Hepatocyte (in vitro differentiated cells): ENCODE results near the gene PCDHGB3. TPM values are rescaled to one million over a fixed set of nuclear protein-coding genes. Genes with fewer than 3 reads are reported as not detected.

ENCODE experiments used
- DNase-seq: peaks from one replicate; pipeline ENCODE4 v3.0.0-alpha.2; 2016; ENCODE audit warnings: low spot score
- H2AFZ ChIP-seq: fragments of 200-600 bp; sonication (generic); 2 replicates; pipeline ENCODE4 v1.6.0; 2016; ENCODE audit warnings: antibody characterized with exemption, mild to moderate bottlenecking
- H3K27ac ChIP-seq: fragments of 200-600 bp; sonication (generic); 2 replicates; pipeline ENCODE4 v1.5.1; 2016; ENCODE audit warnings: mild to moderate bottlenecking
- H3K27me3 ChIP-seq: fragments of 200-600 bp; sonication (generic); 2 replicates; pipeline ENCODE4 v1.6.1; 2016
- H3K36me3 ChIP-seq: fragments of 200-600 bp; sonication (generic); replicated peaks from 2 replicates; pipeline ENCODE4 v1.5.1; 2016; ENCODE audit warnings: low read depth; ENCODE audit not compliant: insufficient read depth
- H3K4me1 ChIP-seq: fragments of 200-600 bp; sonication (generic); 2 replicates; pipeline ENCODE4 v1.5.1; 2016; ENCODE audit warnings: mild to moderate bottlenecking, moderate library complexity; ENCODE audit not compliant: insufficient read depth
- H3K4me2 ChIP-seq: fragments of 200-600 bp; sonication (generic); 2 replicates; pipeline ENCODE4 v1.6.0; 2016
- H3K4me3 ChIP-seq: fragments of 200-600 bp; sonication (generic); 2 replicates; pipeline ENCODE4 v1.5.1; 2016; ENCODE audit warnings: mild to moderate bottlenecking
- H3K79me2 ChIP-seq: fragments of 200-600 bp; sonication (generic); 2 replicates; pipeline ENCODE4 v1.6.0; 2017; ENCODE audit warnings: mild to moderate bottlenecking
- H3K9me2 ChIP-seq: fragments of 200-600 bp; sonication (generic); replicated peaks from 2 replicates; pipeline ENCODE4 v1.6.0; 2017; ENCODE audit warnings: mild to moderate bottlenecking; ENCODE audit not compliant: insufficient read depth
- H3K9me3 ChIP-seq: fragments of 200-600 bp; sonication (generic); 2 replicates; pipeline ENCODE4 v1.5.1; 2016; ENCODE audit warnings: low read depth, mild to moderate bottlenecking
- H4K20me1 ChIP-seq: fragments of 200-600 bp; sonication (generic); 2 replicates; pipeline ENCODE4 v1.6.0; 2016; ENCODE audit warnings: mild to moderate bottlenecking; ENCODE audit not compliant: insufficient read depth, poor library complexity, severe bottlenecking
- EZH2 ChIP-seq: fragments of 200-600 bp; sonication (generic); IDR thresholded peaks from 2 replicates; pipeline ENCODE4 v1.6.1; 2016; ENCODE audit warnings: antibody characterized with exemption, mild to moderate bottlenecking, borderline replicate concordance
- WGBS: methylation state at CpG from one replicate; pipeline ENCODE4 v1.1.6; 2016; ENCODE audit warnings: low lambda C conversion rate; ENCODE audit errors: missing lambda C conversion rate; 5-methylcytosine and 5-hydroxymethylcytosine counted together
- polyA plus RNA-seq: library from polyadenylated mRNA; unstranded; fragments of >200 nt; fragmentation: Nextera tagmentation; extraction: Ambion mirVana; gene quantifications from 2 replicates; pipeline ENCODE4 v1.2.1, GENCODE V29; 2016
- total RNA-seq: library from RNA; depleted of rRNA; stranded (reverse); fragments of >200 nt; gene quantifications from 2 replicates; pipeline ENCODE4 v1.2.3, GENCODE V29; 2014
- TF ChIP-seq, protein P1 (sequence below): fragments of 200-600 bp; sonication (generic); IDR thresholded peaks from 2 replicates; pipeline ENCODE4 v1.5.1; 2016; ENCODE audit warnings: antibody characterized with exemption, mild to moderate bottlenecking; ENCODE audit not compliant: poor library complexity

PCDHGB3 gene
- total and polyA plus RNA-seq, 2 experiments from 2014 or later: not detected

- Histone ChIP-seq H3K9me3 (peaks cover 77% of the 10 kb centered on the region), H3K4me3 (peak overlapping the region; percentile 29), H3K4me1 (no peaks in the 10 kb centered on the region), H4K20me1 (no peaks in the 10 kb centered on the region), H2AFZ (no peak overlapping the region), H3K36me3 (peaks cover 14% of the 10 kb centered on the region), H3K4me2 (peak overlapping the region; percentile 60), H3K27ac (no peak overlapping the region), H3K27me3 (no peaks in the 10 kb centered on the region), H3K9me2 (no peaks in the 10 kb centered on the region), H3K79me2 (peaks cover 13% of the 10 kb centered on the region)
- TF ChIP-seq, protein P1, sequence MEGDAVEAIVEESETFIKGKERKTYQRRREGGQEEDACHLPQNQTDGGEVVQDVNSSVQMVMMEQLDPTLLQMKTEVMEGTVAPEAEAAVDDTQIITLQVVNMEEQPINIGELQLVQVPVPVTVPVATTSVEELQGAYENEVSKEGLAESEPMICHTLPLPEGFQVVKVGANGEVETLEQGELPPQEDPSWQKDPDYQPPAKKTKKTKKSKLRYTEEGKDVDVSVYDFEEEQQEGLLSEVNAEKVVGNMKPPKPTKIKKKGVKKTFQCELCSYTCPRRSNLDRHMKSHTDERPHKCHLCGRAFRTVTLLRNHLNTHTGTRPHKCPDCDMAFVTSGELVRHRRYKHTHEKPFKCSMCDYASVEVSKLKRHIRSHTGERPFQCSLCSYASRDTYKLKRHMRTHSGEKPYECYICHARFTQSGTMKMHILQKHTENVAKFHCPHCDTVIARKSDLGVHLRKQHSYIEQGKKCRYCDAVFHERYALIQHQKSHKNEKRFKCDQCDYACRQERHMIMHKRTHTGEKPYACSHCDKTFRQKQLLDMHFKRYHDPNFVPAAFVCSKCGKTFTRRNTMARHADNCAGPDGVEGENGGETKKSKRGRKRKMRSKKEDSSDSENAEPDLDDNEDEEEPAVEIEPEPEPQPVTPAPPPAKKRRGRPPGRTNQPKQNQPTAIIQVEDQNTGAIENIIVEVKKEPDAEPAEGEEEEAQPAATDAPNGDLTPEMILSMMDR: no peak
- TF ChIP-seq EZH2: no peak
- WGBS: 72% methylated on average over 13 of the region's 13 CpGs
- DNase-seq: no peak
Observed at GRCh38 chr5:141421489-141421855, 51.4 kb downstream of the PCDHGB3 start.

Other genes starting within 250 kb of the PCDHGB3 start
Only the 30 nearest of the 37 such genes appear.
- 1.2 and 2.3 TPM in 2 replicates for gene PCDHB9, start 183.1 kb upstream of the PCDHGB3 start, total RNA-seq
- 0.33 and 1.0 TPM in 2 replicates for gene PCDHB9, start 183.1 kb upstream of the PCDHGB3 start, polyA plus RNA-seq
- gene PCDHB10, start 177.9 kb upstream of the PCDHGB3 start, total RNA-seq: 2.4 and 3.1 TPM in 2 replicates
- 2.7 and 2.8 TPM in 2 replicates for gene PCDHB10, start 177.9 kb upstream of the PCDHGB3 start, polyA plus RNA-seq
- 0.92 and 2.1 TPM in 2 replicates for gene PCDHB11, start 170.6 kb upstream of the PCDHGB3 start, total RNA-seq
- gene PCDHB11, start 170.6 kb upstream of the PCDHGB3 start, polyA plus RNA-seq: 1.2 and 1.8 TPM in 2 replicates
- 1.1 and 1.4 TPM in 2 replicates for gene PCDHB12, start 161.5 kb upstream of the PCDHGB3 start, total RNA-seq
- 0.86 and 0.97 TPM in 2 replicates for gene PCDHB12, start 161.5 kb upstream of the PCDHGB3 start, polyA plus RNA-seq
- gene PCDHB13, start 156.3 kb upstream of the PCDHGB3 start, total RNA-seq: 1.9 and 2.0 TPM in 2 replicates
- gene PCDHB13, start 156.3 kb upstream of the PCDHGB3 start, polyA plus RNA-seq: 0.50 and 1.1 TPM in 2 replicates
- 3.9 and 4.3 TPM in 2 replicates for gene PCDHB14, start 146.9 kb upstream of the PCDHGB3 start, total RNA-seq
- 2.2 and 3.0 TPM in 2 replicates for gene PCDHB14, start 146.9 kb upstream of the PCDHGB3 start, polyA plus RNA-seq
- 1.8 and 3.3 TPM in 2 replicates for gene PCDHB15, start 124.8 kb upstream of the PCDHGB3 start, total RNA-seq
- 2.0 and 2.6 TPM in 2 replicates for gene PCDHB15, start 124.8 kb upstream of the PCDHGB3 start, polyA plus RNA-seq
- 0.50 and 1.7 TPM in 2 replicates for gene SLC25A2, start 66.2 kb upstream of the PCDHGB3 start, total RNA-seq
- not detected in 2 replicates for gene SLC25A2, start 66.2 kb upstream of the PCDHGB3 start, polyA plus RNA-seq
- 85.2 and 96.9 TPM in 2 replicates for gene TAF7, start 49.5 kb upstream of the PCDHGB3 start, total RNA-seq
- 103 and 107 TPM in 2 replicates for gene TAF7, start 49.5 kb upstream of the PCDHGB3 start, polyA plus RNA-seq
- 0.24 and 0.33 TPM in 2 replicates for gene PCDHGA1, start 39.7 kb upstream of the PCDHGB3 start, total RNA-seq
- gene PCDHGA1, start 39.7 kb upstream of the PCDHGB3 start, polyA plus RNA-seq: not detected in 2 replicates
- 0.08 TPM in 1 of 2 replicates, not detected in the other for gene PCDHGA2, start 31.5 kb upstream of the PCDHGB3 start, total RNA-seq
- gene PCDHGA2, start 31.5 kb upstream of the PCDHGB3 start, polyA plus RNA-seq: 0.10 TPM in 1 of 2 replicates, not detected in the other
- not detected in 2 replicates for gene PCDHGA3, start 26.4 kb upstream of the PCDHGB3 start, total RNA-seq
- gene PCDHGA3, start 26.4 kb upstream of the PCDHGB3 start, polyA plus RNA-seq: 0.45 TPM in 1 of 2 replicates, not detected in the other
- 0.24 and 0.53 TPM in 2 replicates for gene PCDHGB1, start 20.1 kb upstream of the PCDHGB3 start, total RNA-seq
- 0.57 TPM in 1 of 2 replicates, not detected in the other for gene PCDHGB1, start 20.1 kb upstream of the PCDHGB3 start, polyA plus RNA-seq
- gene PCDHGA4, start 15.2 kb upstream of the PCDHGB3 start, total RNA-seq: 0.17 and 0.28 TPM in 2 replicates
- gene PCDHGA4, start 15.2 kb upstream of the PCDHGB3 start, polyA plus RNA-seq: 0.24 TPM in 1 of 2 replicates, not detected in the other
- 0.20 and 0.33 TPM in 2 replicates for gene PCDHGB2, start 10.2 kb upstream of the PCDHGB3 start, total RNA-seq
- not detected in 2 replicates for gene PCDHGB2, start 10.2 kb upstream of the PCDHGB3 start, polyA plus RNA-seq
- gene PCDHGA5, start 6.1 kb upstream of the PCDHGB3 start, total RNA-seq: 0.03 and 0.20 TPM in 2 replicates
- gene PCDHGA5, start 6.1 kb upstream of the PCDHGB3 start, polyA plus RNA-seq: not detected in 2 replicates
- 0.12 TPM in 1 of 2 replicates, not detected in the other for gene PCDHGA6, start 3.6 kb downstream of the PCDHGB3 start, total RNA-seq
- 0.11 TPM in 1 of 2 replicates, not detected in the other for gene PCDHGA6, start 3.6 kb downstream of the PCDHGB3 start, polyA plus RNA-seq
- gene PCDHGA7, start 12.5 kb downstream of the PCDHGB3 start, total RNA-seq: 0.04 and 0.10 TPM in 2 replicates
- gene PCDHGA7, start 12.5 kb downstream of the PCDHGB3 start, polyA plus RNA-seq: not detected in 2 replicates
- 20.0 and 20.9 TPM in 2 replicates for gene PCDHGB4, start 17.5 kb downstream of the PCDHGB3 start, total RNA-seq
- 14.2 and 17.9 TPM in 2 replicates for gene PCDHGB4, start 17.5 kb downstream of the PCDHGB3 start, polyA plus RNA-seq
- gene PCDHGA8, start 22.4 kb downstream of the PCDHGB3 start, total RNA-seq: 1.00 and 1.5 TPM in 2 replicates
- gene PCDHGA8, start 22.4 kb downstream of the PCDHGB3 start, polyA plus RNA-seq: 0.28 and 0.53 TPM in 2 replicates
- 0.17 and 2.0 TPM in 2 replicates for gene PCDHGB5, start 27.7 kb downstream of the PCDHGB3 start, total RNA-seq
- 0.09 and 0.30 TPM in 2 replicates for gene PCDHGB5, start 27.7 kb downstream of the PCDHGB3 start, polyA plus RNA-seq
- gene PCDHGA9, start 32.5 kb downstream of the PCDHGB3 start, total RNA-seq: 1.1 and 1.2 TPM in 2 replicates
- not detected in 2 replicates for gene PCDHGA9, start 32.5 kb downstream of the PCDHGB3 start, polyA plus RNA-seq
- 11.6 and 13.6 TPM in 2 replicates for gene PCDHGB6, start 37.8 kb downstream of the PCDHGB3 start, total RNA-seq
- 13.1 and 15.7 TPM in 2 replicates for gene PCDHGB6, start 37.8 kb downstream of the PCDHGB3 start, polyA plus RNA-seq
- 4.5 and 6.7 TPM in 2 replicates for gene PCDHGA10, start 42.7 kb downstream of the PCDHGB3 start, total RNA-seq
- gene PCDHGA10, start 42.7 kb downstream of the PCDHGB3 start, polyA plus RNA-seq: 3.0 and 3.9 TPM in 2 replicates
- 6.9 and 8.8 TPM in 2 replicates for gene PCDHGB7, start 47.4 kb downstream of the PCDHGB3 start, total RNA-seq
- gene PCDHGB7, start 47.4 kb downstream of the PCDHGB3 start, polyA plus RNA-seq: 6.7 and 8.4 TPM in 2 replicates
- gene PCDHGA11, start 50.8 kb downstream of the PCDHGB3 start, total RNA-seq: 1.8 and 2.7 TPM in 2 replicates
- gene PCDHGA11, start 50.8 kb downstream of the PCDHGB3 start, polyA plus RNA-seq: 1.8 TPM in 2 replicates
- 0.70 and 0.96 TPM in 2 replicates for gene PCDHGA12, start 60.3 kb downstream of the PCDHGB3 start, total RNA-seq
- gene PCDHGA12, start 60.3 kb downstream of the PCDHGB3 start, polyA plus RNA-seq: 0.66 and 1.1 TPM in 2 replicates
- gene PCDHGC3, start 105.7 kb downstream of the PCDHGB3 start, total RNA-seq: 16.9 and 18.9 TPM in 2 replicates
- gene PCDHGC3, start 105.7 kb downstream of the PCDHGB3 start, polyA plus RNA-seq: 35.8 and 40.8 TPM in 2 replicates
- 0.44 and 1.5 TPM in 2 replicates for gene PCDHGC4, start 114.8 kb downstream of the PCDHGB3 start, total RNA-seq
- gene PCDHGC4, start 114.8 kb downstream of the PCDHGB3 start, polyA plus RNA-seq: 0.15 and 0.35 TPM in 2 replicates
- gene PCDHGC5, start 118.8 kb downstream of the PCDHGB3 start, total RNA-seq: 0.92 and 1.1 TPM in 2 replicates
- 0.16 TPM in 1 of 2 replicates, not detected in the other for gene PCDHGC5, start 118.8 kb downstream of the PCDHGB3 start, polyA plus RNA-seq